Vagina (tissue), 2 donors: ENCODE results near the gene OTUD4. TPM values are rescaled to one million over a fixed set of nuclear protein-coding genes. Genes with fewer than 3 reads are reported as not detected.
"Not testable (repeated sequence)": the region's sequence is repeated elsewhere in the genome, so short reads cannot be mapped to it uniquely, and the experiment has no call there.

Experiments used
- DNase-seq, 2 donors: peaks; one replicate each; pipeline ENCODE4 v3.0.0-alpha.2; 2017; ENCODE audit errors: extremely low spot score in 2 of 2
- H3K27ac ChIP-seq: fragments of 200-600 bp; sonication (generic); one replicate; pipeline ENCODE4 v1.5.1; 2019
- H3K27me3 ChIP-seq: fragments of 200-600 bp; sonication (generic); one replicate; pipeline ENCODE4 v1.5.1; 2019
- H3K36me3 ChIP-seq, 2 donors: fragments of 200-600 bp; sonication (generic); one replicate each; pipeline ENCODE4 v1.5.1; 2017 to 2019
- H3K4me1 ChIP-seq: fragments of 200-600 bp; sonication (generic); one replicate; pipeline ENCODE4 v1.5.1; 2019
- H3K4me3 ChIP-seq, 2 donors: fragments of 200-600 bp; sonication (generic); 1 replicate in 1 of 2; 2 replicates in 1 of 2; pipeline ENCODE4 v1.5.1; 2016 to 2019
- H3K9me3 ChIP-seq: fragments of 200-600 bp; sonication (generic); one replicate; pipeline ENCODE4 v1.5.1; 2019
- POLR2A ChIP-seq, 2 donors: fragments of 450-650 bp; IDR thresholded peaks; one replicate each; pipeline ENCODE4 v1.6.1; 2017; ENCODE audit warnings: antibody characterized with exemption in 2 of 2, mild to moderate bottlenecking in 2 of 2, moderate library complexity in 2 of 2
- POLR2AphosphoS5 ChIP-seq, 2 donors: sonication (generic); formaldehyde crosslinking; IDR thresholded peaks; one replicate each; pipeline ENCODE4 v1.9.0; 2017; ENCODE audit warnings: antibody characterized with exemption in 2 of 2, mild to moderate bottlenecking in 2 of 2, low read depth in 1 of 2; ENCODE audit not compliant: insufficient read depth in 1 of 2
- intact Hi-C: fragments of 100-400 bp; cut with DNase I; formaldehyde crosslinking; loops from one replicate; pipeline ENCODE4 v1.15.1; 2023
- total RNA-seq: library from RNA; depleted of rRNA; stranded (reverse); fragments of >200 nt; gene quantifications from one replicate; pipeline ENCODE4 v1.2.3, GENCODE V29; 2016
- TF ChIP-seq, protein P1 (sequence below), 3 experiments: fragments of 450-650 bp in 2 of 3; fragments of 200-600 bp in 1 of 3; sonication (generic) in 1 of 3; IDR thresholded peaks; one replicate each; pipeline ENCODE4 v1.5.1; 2017 to 2019; ENCODE audit warnings: antibody characterized with exemption in 3 of 3, mild to moderate bottlenecking in 2 of 3, moderate library complexity in 2 of 3

Gene OTUD4
- total RNA-seq, 1 donor from 2014 or later: 34.4 TPM

- TF ChIP-seq POLR2A (IDR thresholded peaks at IDR 0.05) (no peak), POLR2AphosphoS5 (IDR thresholded peaks at IDR 0.05; ENCODE audit: insufficient read depth in 1 of 2, low read depth in 1 of 2) (no peak)
- TF ChIP-seq, protein P1, sequence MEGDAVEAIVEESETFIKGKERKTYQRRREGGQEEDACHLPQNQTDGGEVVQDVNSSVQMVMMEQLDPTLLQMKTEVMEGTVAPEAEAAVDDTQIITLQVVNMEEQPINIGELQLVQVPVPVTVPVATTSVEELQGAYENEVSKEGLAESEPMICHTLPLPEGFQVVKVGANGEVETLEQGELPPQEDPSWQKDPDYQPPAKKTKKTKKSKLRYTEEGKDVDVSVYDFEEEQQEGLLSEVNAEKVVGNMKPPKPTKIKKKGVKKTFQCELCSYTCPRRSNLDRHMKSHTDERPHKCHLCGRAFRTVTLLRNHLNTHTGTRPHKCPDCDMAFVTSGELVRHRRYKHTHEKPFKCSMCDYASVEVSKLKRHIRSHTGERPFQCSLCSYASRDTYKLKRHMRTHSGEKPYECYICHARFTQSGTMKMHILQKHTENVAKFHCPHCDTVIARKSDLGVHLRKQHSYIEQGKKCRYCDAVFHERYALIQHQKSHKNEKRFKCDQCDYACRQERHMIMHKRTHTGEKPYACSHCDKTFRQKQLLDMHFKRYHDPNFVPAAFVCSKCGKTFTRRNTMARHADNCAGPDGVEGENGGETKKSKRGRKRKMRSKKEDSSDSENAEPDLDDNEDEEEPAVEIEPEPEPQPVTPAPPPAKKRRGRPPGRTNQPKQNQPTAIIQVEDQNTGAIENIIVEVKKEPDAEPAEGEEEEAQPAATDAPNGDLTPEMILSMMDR (IDR thresholded peaks at IDR 0.05): no peak
- H3K27ac ChIP-seq: no peak overlapping the region
- no peaks in the 10 kb centered on the region for H3K9me3 ChIP-seq
- H3K4me3 ChIP-seq: no peak overlapping the region
- DNase-seq: no peak
- peaks cover 0 to 50% of the 10 kb centered on the region in 2 donors for H3K36me3 ChIP-seq
- intact Hi-C loops: no loop called here
- H3K27me3 ChIP-seq: no peaks in the 10 kb centered on the region
- H3K4me1 ChIP-seq: no peaks in the 10 kb centered on the region
These were observed 25.0 kb downstream of the OTUD4 start for GRCh38 chr4:145155268-145155870.

DNA sequence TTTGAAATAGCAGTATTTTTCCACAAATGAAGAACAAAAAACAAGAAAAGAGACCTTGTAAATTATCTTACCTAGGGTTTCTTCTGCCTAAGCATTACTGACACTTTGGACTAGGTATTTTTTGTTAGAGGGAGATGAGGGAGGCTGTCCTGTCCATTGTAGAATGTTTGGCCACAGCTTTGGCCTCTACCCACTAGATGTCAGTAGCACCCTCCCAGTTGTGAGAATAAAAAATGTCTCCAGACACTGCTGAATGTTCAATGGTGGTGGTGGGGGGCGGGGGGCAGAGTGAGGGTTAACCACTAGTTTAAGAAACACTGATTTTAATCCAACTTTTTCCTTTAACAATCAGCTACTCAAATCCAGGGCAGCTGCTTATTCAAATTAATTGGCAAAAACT, 25.8 kb downstream of the OTUD4 start:
- TF ChIP-seq POLR2AphosphoS5 (IDR thresholded peaks at IDR 0.05; ENCODE audit: insufficient read depth in 1 of 2, low read depth in 1 of 2) (no peak), POLR2A (IDR thresholded peaks at IDR 0.05) (no peak)
- TF ChIP-seq, protein P1 (IDR thresholded peaks at IDR 0.05): no peak
- Histone ChIP-seq H3K4me1 (no peaks in the 10 kb centered on the region), H3K4me3 (no peak overlapping the region), H3K9me3 (no peaks in the 10 kb centered on the region), H3K36me3 (peaks cover 0 to 56% of the 10 kb centered on the region in 2 donors), H3K27me3 (no peaks in the 10 kb centered on the region), H3K27ac (no peak overlapping the region)
- intact Hi-C loops: no loop called here
- no peak for DNase-seq

- H3K27me3 ChIP-seq: no peaks in the 10 kb centered on the region
- TF ChIP-seq POLR2A (IDR thresholded peaks at IDR 0.05): no peak
- no peak for TF ChIP-seq POLR2AphosphoS5 (IDR thresholded peaks at IDR 0.05; ENCODE audit: insufficient read depth in 1 of 2, low read depth in 1 of 2)
- TF ChIP-seq, protein P1 (IDR thresholded peaks at IDR 0.05): no peak
- no peaks in the 10 kb centered on the region for H3K4me1 ChIP-seq
- DNase-seq: no peak
- no peaks in the 10 kb centered on the region for H3K9me3 ChIP-seq
- intact Hi-C loops: no loop called here
- H3K4me3 ChIP-seq: no peak overlapping the region
- peaks cover 0 to 60% of the 10 kb centered on the region in 2 donors for H3K36me3 ChIP-seq
- no peak overlapping the region for H3K27ac ChIP-seq
These were observed 26.5 kb downstream of the OTUD4 start for GRCh38 chr4:145153904-145154298.

- H3K27ac ChIP-seq: no peak overlapping the region
- DNase-seq: no peak
- H3K4me3 ChIP-seq: no peak overlapping the region
- intact Hi-C loops: no loop called here
- H3K4me1 ChIP-seq: no peaks in the 10 kb centered on the region
- H3K9me3 ChIP-seq: no peaks in the 10 kb centered on the region
- H3K36me3 ChIP-seq: peaks cover 0 to 62% of the 10 kb centered on the region in 2 donors
- TF ChIP-seq POLR2AphosphoS5 (IDR thresholded peaks at IDR 0.05; ENCODE audit: insufficient read depth in 1 of 2, low read depth in 1 of 2) (no peak), POLR2A (IDR thresholded peaks at IDR 0.05) (no peak)
- TF ChIP-seq, protein P1 (IDR thresholded peaks at IDR 0.05): no peak
- H3K27me3 ChIP-seq: no peaks in the 10 kb centered on the region
These were observed 27.0 kb downstream of the OTUD4 start for GRCh38 chr4:145153181-145153903.

- Histone ChIP-seq H3K4me1 (no peaks in the 10 kb centered on the region), H3K9me3 (no peaks in the 10 kb centered on the region), H3K4me3 (no peak overlapping the region), H3K27me3 (no peaks in the 10 kb centered on the region), H3K27ac (no peak overlapping the region), H3K36me3 (peaks cover 0 to 74% of the 10 kb centered on the region in 2 donors)
- DNase-seq: no peak
- TF ChIP-seq POLR2AphosphoS5 (IDR thresholded peaks at IDR 0.05; ENCODE audit: insufficient read depth in 1 of 2, low read depth in 1 of 2) (no peak), POLR2A (IDR thresholded peaks at IDR 0.05) (no peak)
- TF ChIP-seq, protein P1 (IDR thresholded peaks at IDR 0.05): no peak
- intact Hi-C loops: no loop called here
These were observed 31.4 kb downstream of the OTUD4 start for GRCh38 chr4:145148980-145149379.

- DNase-seq, H3K4me1 ChIP-seq, intact Hi-C loops, H3K27me3 ChIP-seq, H3K4me3 ChIP-seq, H3K9me3 ChIP-seq, H3K27ac ChIP-seq: not testable (repeated sequence)
- peaks cover 0 to 38% of the 10 kb centered on the region in 2 donors for H3K36me3 ChIP-seq
These were observed 44.2 kb downstream of the OTUD4 start for GRCh38 chr4:145136219-145136618.
